Ishikawa (cell line): ENCODE data around the gene KPTN.

Experiments
- CEBPB ChIP-seq: IDR thresholded peaks from 2 replicates; pipeline ENCODE4 v1.6.1; 2012
- CREB1 ChIP-seq: IDR thresholded peaks from 2 replicates; pipeline ENCODE4 v1.6.1; 2012; ENCODE audit warnings: low read depth
- EGR1 ChIP-seq: IDR thresholded peaks from 2 replicates; pipeline ENCODE4 v1.6.1; 2012
- EP300 ChIP-seq: IDR thresholded peaks from 2 replicates; pipeline ENCODE4 v1.6.1; 2012; ENCODE audit warnings: borderline replicate concordance
- FOXM1 ChIP-seq: IDR thresholded peaks from 2 replicates; pipeline ENCODE4 v1.6.1; 2012; ENCODE audit warnings: low read depth, borderline replicate concordance
- NFIC ChIP-seq: IDR thresholded peaks from 2 replicates; pipeline ENCODE4 v1.6.1; 2012
- RAD21 ChIP-seq: IDR thresholded peaks from 2 replicates; pipeline ENCODE4 v1.6.1; 2012; ENCODE audit warnings: low read depth
- TAF1 ChIP-seq: IDR thresholded peaks from 2 replicates; pipeline ENCODE4 v1.6.1; 2012; ENCODE audit warnings: low read depth, mild to moderate bottlenecking
- TCF12 ChIP-seq: IDR thresholded peaks from 2 replicates; pipeline ENCODE4 v1.6.1; 2012; ENCODE audit warnings: low read depth
- TEAD4 ChIP-seq: IDR thresholded peaks from 2 replicates; pipeline ENCODE4 v1.6.1; 2012
- YY1 ChIP-seq: IDR thresholded peaks from 2 replicates; pipeline ENCODE4 v1.6.1; 2012; ENCODE audit warnings: low read depth
- ZBTB7A ChIP-seq: IDR thresholded peaks from 2 replicates; pipeline ENCODE4 v1.6.1; 2012; ENCODE audit warnings: low read depth
- TF ChIP-seq, protein P1 (sequence below): IDR thresholded peaks from 2 replicates; pipeline ENCODE4 v1.6.1; 2012
- TF ChIP-seq, protein P2 (sequence below): IDR thresholded peaks from 2 replicates; pipeline ENCODE4 v1.6.1; 2012
- TF ChIP-seq, protein P3 (sequence below): IDR thresholded peaks from 2 replicates; pipeline ENCODE4 v1.6.1; 2012; ENCODE audit warnings: low read depth, mild to moderate bottlenecking

Gene KPTN

GRCh38 chr19:47492137-47492533 lies 8.1 kb upstream of the KPTN start:
- TF ChIP-seq EGR1 = no peak
- TF ChIP-seq TAF1 = no peak
- no peak for TF ChIP-seq NFIC
- TF ChIP-seq, protein P1, sequence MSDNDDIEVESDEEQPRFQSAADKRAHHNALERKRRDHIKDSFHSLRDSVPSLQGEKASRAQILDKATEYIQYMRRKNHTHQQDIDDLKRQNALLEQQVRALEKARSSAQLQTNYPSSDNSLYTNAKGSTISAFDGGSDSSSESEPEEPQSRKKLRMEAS = no peak
- TF ChIP-seq ZBTB7A = no peak
- no peak for TF ChIP-seq EP300
- no peak for TF ChIP-seq TEAD4
- TF ChIP-seq TCF12 = no peak
- no peak for TF ChIP-seq CREB1
- no peak for TF ChIP-seq RAD21
- TF ChIP-seq, protein P2, sequence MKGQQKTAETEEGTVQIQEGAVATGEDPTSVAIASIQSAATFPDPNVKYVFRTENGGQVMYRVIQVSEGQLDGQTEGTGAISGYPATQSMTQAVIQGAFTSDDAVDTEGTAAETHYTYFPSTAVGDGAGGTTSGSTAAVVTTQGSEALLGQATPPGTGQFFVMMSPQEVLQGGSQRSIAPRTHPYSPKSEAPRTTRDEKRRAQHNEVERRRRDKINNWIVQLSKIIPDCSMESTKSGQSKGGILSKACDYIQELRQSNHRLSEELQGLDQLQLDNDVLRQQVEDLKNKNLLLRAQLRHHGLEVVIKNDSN = no peak

- TF ChIP-seq CEBPB (no peak), RAD21 (no peak), NFIC (no peak), CREB1 (no peak), FOXM1 (no peak), TEAD4 (no peak), EGR1 (no peak), ZBTB7A (no peak), EP300 (no peak), TAF1 (no peak), YY1 (no peak), TCF12 (no peak)
- TF ChIP-seq, protein P1 = no peak
- TF ChIP-seq, protein P3, sequence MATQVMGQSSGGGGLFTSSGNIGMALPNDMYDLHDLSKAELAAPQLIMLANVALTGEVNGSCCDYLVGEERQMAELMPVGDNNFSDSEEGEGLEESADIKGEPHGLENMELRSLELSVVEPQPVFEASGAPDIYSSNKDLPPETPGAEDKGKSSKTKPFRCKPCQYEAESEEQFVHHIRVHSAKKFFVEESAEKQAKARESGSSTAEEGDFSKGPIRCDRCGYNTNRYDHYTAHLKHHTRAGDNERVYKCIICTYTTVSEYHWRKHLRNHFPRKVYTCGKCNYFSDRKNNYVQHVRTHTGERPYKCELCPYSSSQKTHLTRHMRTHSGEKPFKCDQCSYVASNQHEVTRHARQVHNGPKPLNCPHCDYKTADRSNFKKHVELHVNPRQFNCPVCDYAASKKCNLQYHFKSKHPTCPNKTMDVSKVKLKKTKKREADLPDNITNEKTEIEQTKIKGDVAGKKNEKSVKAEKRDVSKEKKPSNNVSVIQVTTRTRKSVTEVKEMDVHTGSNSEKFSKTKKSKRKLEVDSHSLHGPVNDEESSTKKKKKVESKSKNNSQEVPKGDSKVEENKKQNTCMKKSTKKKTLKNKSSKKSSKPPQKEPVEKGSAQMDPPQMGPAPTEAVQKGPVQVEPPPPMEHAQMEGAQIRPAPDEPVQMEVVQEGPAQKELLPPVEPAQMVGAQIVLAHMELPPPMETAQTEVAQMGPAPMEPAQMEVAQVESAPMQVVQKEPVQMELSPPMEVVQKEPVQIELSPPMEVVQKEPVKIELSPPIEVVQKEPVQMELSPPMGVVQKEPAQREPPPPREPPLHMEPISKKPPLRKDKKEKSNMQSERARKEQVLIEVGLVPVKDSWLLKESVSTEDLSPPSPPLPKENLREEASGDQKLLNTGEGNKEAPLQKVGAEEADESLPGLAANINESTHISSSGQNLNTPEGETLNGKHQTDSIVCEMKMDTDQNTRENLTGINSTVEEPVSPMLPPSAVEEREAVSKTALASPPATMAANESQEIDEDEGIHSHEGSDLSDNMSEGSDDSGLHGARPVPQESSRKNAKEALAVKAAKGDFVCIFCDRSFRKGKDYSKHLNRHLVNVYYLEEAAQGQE = no peak
These were observed 7.5 kb upstream of the KPTN start for GRCh38 chr19:47491358-47492136.

- TF ChIP-seq, protein P3 = no peak
- no peak for TF ChIP-seq RAD21
These were observed 6.8 kb upstream of the KPTN start for GRCh38 chr19:47490847-47491246.

DNA sequence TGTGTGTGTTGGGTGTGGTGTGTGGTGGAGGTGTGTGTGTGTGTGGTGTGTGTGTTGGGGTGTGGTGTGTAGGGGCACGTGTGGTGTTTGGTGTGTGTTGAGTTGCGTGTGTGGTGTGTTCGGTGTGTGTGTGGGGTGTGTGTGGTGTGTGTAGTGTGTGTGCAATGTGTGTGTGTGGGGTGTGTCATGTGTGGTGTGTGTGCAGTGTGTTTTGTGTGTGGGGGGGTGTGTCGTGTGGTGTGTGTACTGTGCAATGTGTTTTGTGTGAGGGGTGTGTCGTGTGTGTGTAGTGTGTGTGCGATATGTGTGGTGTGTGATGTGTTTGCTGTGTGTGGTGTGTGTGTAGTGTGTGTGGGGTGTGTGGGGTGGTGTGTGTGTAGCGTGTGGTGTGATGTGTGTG lies 6.0 kb upstream of the KPTN start:
- no peak for TF ChIP-seq TAF1
- TF ChIP-seq, protein P1 = no peak
- TF ChIP-seq ZBTB7A = no peak
- TF ChIP-seq, protein P3 = no peak
- no peak for TF ChIP-seq RAD21
- no peak for TF ChIP-seq CEBPB
- no peak for TF ChIP-seq EP300
- TF ChIP-seq FOXM1 = no peak
